SJSA1 (cell line): ENCODE results near the gene KIRREL3. TPM values are rescaled to one million over a fixed set of nuclear protein-coding genes. Genes with fewer than 3 reads are reported as not detected.

ENCODE experiments used
- DNase-seq, 2 experiments: peaks; one replicate each; pipeline ENCODE4 v3.0.0-alpha.2; 2015 to 2020; ENCODE audit warnings: low spot score in 2 of 2, low read depth in 1 of 2
- H3K27ac ChIP-seq: fragments of 250-450 bp; sonication (Bioruptor Pico); 2 replicates; pipeline ENCODE4 v1.5.1; 2020; ENCODE audit warnings: mild to moderate bottlenecking, moderate library complexity
- H3K27me3 ChIP-seq: fragments of 250-450 bp; sonication (Bioruptor Pico); replicated peaks from 2 replicates; pipeline ENCODE4 v1.5.1; 2020; ENCODE audit warnings: mild to moderate bottlenecking, moderate library complexity
- H3K36me3 ChIP-seq: fragments of 250-450 bp; sonication (Bioruptor Pico); 2 replicates; pipeline ENCODE4 v1.5.1; 2020; ENCODE audit warnings: mild to moderate bottlenecking
- H3K4me1 ChIP-seq: fragments of 250-450 bp; sonication (Bioruptor Pico); replicated peaks from 2 replicates; pipeline ENCODE4 v1.6.1; 2021; ENCODE audit warnings: mild to moderate bottlenecking
- H3K4me3 ChIP-seq: fragments of 250-450 bp; sonication (Bioruptor Pico); 2 replicates; pipeline ENCODE4 v1.5.1; 2020; ENCODE audit warnings: mild to moderate bottlenecking
- H3K9me3 ChIP-seq: fragments of 250-450 bp; sonication (Bioruptor Pico); replicated peaks from 2 replicates; pipeline ENCODE4 v1.5.1; 2020; ENCODE audit warnings: mild to moderate bottlenecking
- total RNA-seq: library from RNA; depleted of rRNA; stranded (reverse); fragments of >200 nt; shearing (Covaris generic); gene quantifications from 2 replicates; pipeline ENCODE4 v1.2.3, GENCODE V29; 2014

Gene KIRREL3
- total RNA-seq, 1 experiment from 2014 or later = 5.3 TPM

DNA sequence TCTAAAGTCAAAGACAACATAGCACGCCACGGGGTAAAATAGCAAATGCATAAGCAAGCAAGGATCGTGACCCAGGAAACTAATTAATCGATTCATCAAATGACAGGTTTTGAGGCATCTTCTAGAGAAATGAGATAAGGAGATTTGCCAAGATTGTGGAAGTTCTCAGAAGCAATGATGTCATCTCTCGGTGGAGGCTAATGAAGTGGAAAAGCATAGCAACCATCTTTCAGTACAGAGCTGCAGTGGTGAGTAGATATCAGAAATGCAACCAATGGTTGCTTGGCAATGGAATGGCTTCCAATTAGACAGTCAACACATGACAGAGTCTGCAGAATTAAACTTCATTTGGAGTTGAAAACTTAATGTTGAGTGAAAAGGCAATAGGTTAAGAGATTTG, 116.0 kb downstream of the KIRREL3 start:
- Histone ChIP-seq H3K36me3 (no peaks in the 10 kb centered on the region), H3K27ac (no peak overlapping the region), H3K4me1 (no peaks in the 10 kb centered on the region), H3K9me3 (no peaks in the 10 kb centered on the region), H3K27me3 (no peaks in the 10 kb centered on the region), H3K4me3 (no peak overlapping the region)
- DNase-seq = no peak

DNA sequence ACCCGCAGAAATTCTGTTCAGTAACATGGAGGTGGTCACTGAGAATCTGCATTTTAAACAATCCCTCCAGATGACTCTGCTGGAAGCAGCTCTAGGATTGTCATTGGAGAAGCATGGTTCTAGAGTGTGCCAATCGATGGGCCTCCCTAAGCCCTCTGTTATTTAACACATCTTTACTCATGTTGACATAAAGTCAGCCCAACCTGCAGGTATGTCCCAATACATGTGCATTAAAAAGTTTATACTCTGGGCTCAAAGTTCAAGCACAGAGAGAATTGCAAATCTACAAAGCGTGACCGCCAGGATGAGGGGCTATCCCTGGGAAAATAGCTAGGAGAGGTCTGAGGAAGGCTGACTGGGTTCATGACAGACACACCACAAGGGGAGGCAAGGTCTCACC, 116.4 kb downstream of the KIRREL3 start:
- Histone ChIP-seq H3K36me3 (no peaks in the 10 kb centered on the region), H3K9me3 (no peaks in the 10 kb centered on the region), H3K27me3 (no peaks in the 10 kb centered on the region), H3K4me3 (no peak overlapping the region), H3K27ac (no peak overlapping the region), H3K4me1 (no peaks in the 10 kb centered on the region)
- no peak for DNase-seq

DNA sequence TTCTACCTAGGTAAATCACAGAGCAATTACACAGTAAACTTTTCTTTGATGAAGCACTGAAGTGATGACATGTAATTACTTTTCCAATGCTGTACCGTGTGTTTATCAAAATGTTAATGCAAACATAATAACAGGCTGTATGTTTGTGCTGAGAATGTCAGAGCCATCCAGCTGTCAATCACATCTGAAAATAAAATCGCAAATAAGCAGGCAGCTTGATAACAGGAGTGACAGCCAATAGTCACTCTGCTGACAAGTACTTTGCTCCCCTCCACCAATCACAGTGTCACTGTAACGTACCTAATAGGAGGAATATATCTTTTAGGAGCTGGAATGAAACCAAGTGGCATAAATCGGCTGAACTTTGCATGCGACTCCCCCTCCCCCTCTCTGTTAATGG, 119.7 kb downstream of the KIRREL3 start:
- Histone ChIP-seq H3K4me3 (no peak overlapping the region), H3K36me3 (no peaks in the 10 kb centered on the region), H3K27me3 (no peaks in the 10 kb centered on the region), H3K27ac (no peak overlapping the region), H3K9me3 (no peaks in the 10 kb centered on the region), H3K4me1 (no peaks in the 10 kb centered on the region)
- no peak for DNase-seq

DNA sequence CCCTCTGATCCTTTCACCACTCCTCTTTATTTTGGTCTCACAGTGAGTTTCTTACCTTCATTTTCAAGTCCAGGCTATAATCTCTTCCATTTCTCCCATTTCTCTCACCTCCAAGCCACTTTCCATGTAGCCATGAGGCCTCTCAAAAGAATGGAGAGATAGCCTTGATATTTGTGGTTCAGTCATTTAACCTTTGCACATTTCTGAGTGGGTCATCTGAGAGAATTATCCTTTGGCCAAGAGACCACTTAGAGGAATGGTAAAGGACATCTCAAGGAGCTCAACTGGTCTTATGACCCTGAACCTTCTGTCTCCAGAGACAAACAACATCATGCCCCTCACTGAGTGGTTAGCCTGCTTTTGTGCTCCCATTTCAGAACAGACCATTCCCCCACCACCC, 121.1 kb downstream of the KIRREL3 start:
- no peak for DNase-seq
- no peak overlapping the region for H3K27ac ChIP-seq
- no peaks in the 10 kb centered on the region for H3K27me3 ChIP-seq
- no peaks in the 10 kb centered on the region for H3K4me1 ChIP-seq
- H3K9me3 ChIP-seq = no peaks in the 10 kb centered on the region
- H3K4me3 ChIP-seq = no peak overlapping the region
- no peaks in the 10 kb centered on the region for H3K36me3 ChIP-seq

DNA sequence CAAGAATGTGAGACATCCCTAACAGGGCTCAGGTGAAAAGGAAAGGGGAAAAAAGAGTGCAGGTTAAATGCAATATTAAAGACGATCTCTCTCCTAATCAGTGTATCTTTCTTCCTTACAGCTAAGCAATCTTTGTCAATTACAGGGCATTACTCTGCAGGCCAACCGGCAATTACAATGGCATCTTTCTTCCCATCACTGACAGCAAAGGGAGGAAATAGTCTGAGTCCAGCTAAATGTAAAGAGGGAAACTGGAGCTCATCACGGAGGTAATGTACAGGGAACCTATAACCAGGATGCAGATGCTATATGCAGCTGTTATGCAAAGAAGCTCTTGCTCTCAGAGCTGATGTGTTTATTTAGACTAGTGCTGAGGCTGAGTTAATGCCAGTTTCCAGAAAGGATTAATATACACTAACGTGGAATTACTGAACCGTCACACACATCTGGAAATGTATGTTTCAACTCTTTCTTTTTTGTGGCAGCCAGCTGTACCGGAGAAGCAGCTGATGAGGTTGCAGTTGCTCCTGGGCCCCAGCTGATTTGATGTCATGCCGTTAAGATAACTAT, 121.6 kb downstream of the KIRREL3 start:
- H3K27me3 ChIP-seq = no peaks in the 10 kb centered on the region
- DNase-seq = no peak
- no peaks in the 10 kb centered on the region for H3K36me3 ChIP-seq
- H3K4me3 ChIP-seq = no peak overlapping the region
- H3K9me3 ChIP-seq = no peaks in the 10 kb centered on the region
- H3K27ac ChIP-seq = no peak overlapping the region
- no peaks in the 10 kb centered on the region for H3K4me1 ChIP-seq

DNA sequence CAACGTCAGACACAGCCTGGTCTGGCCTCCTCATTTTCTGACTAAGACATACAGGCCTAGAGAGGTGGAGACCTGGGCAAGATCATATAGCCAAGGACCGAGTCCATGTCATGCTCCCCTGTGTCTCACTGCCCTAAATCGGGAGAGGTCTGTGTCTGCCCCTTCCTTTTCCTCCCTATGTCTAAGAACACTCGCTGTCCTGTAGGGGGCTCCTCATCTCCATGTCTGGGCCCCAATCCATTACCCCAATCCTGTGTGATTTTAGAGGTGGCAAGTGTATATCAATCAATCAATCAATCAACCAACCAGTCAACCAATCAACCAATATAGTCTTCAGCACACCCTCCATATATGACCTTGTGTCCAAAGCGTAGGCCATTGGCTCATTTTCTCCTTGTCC, 125.7 kb downstream of the KIRREL3 start:
- no peak for DNase-seq
- Histone ChIP-seq H3K27ac (no peak overlapping the region), H3K4me3 (no peak overlapping the region), H3K9me3 (no peaks in the 10 kb centered on the region), H3K4me1 (no peaks in the 10 kb centered on the region), H3K36me3 (no peaks in the 10 kb centered on the region), H3K27me3 (no peaks in the 10 kb centered on the region)

DNA sequence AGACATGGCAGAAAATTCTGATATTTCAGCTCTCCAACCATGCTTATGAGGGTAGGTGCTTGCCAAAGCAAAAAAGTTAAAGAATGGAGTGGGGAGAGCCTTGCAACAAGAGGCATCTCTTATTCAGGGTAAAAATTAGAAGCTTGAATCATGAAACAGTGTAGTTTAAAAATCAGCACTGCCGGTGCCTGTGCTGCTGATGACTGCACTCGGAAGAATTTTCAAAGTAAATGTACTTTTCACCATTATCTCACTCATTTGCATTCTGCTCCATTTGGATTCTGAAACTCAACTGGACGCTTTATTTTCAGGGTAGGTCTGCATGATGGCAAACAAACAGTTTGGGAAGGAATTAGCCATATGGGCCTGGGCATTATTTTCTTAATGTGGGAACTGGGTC, 126.3 kb downstream of the KIRREL3 start:
- DNase-seq = no peak
- H3K27me3 ChIP-seq = no peaks in the 10 kb centered on the region
- H3K36me3 ChIP-seq = no peaks in the 10 kb centered on the region
- no peaks in the 10 kb centered on the region for H3K4me1 ChIP-seq
- H3K4me3 ChIP-seq = no peak overlapping the region
- no peaks in the 10 kb centered on the region for H3K9me3 ChIP-seq
- no peak overlapping the region for H3K27ac ChIP-seq

DNA sequence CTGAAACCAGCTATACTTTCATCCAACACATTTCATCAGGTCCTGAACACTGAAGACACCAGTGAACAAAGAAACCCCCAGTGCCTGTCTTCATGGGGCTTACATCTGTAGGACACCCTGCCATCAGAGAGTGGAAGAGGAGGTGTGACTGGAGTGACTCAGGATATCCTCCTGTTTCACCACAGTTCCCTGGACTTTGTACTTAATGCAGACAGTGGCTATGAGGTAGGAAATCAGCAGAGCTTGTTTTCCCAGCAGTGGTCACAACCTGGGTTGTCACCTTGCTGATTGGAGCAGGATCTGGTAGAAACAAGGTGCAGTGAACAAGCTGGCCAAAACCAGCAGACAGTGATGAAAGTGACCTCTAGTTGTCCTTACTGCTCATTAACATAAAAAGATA, 128.8 kb downstream of the KIRREL3 start:
- no peaks in the 10 kb centered on the region for H3K36me3 ChIP-seq
- DNase-seq = no peak
- H3K27me3 ChIP-seq = no peaks in the 10 kb centered on the region
- no peak overlapping the region for H3K27ac ChIP-seq
- no peaks in the 10 kb centered on the region for H3K9me3 ChIP-seq
- no peaks in the 10 kb centered on the region for H3K4me1 ChIP-seq
- no peak overlapping the region for H3K4me3 ChIP-seq

DNA sequence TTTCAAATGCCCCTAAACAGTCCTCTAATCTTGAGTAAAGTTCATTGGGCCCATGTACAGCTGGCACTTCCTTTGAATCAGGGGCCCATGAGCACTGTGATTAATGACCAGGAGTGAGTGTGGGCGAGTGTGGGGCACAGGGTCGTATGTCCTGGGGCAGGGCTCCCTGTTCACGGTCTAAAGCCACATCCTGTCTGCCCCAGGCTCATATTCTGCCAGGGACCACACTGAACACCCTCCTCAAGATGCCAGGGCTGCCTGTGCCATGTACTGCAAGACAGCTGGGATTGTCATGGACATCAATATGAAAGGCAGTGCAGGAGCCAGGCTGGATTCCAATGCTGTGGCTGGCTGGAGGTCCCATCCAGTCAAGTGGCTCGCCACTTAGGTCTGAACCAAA, 130.5 kb downstream of the KIRREL3 start:
- Histone ChIP-seq H3K4me1 (no peaks in the 10 kb centered on the region), H3K27me3 (no peaks in the 10 kb centered on the region), H3K4me3 (no peak overlapping the region), H3K9me3 (no peaks in the 10 kb centered on the region), H3K36me3 (no peaks in the 10 kb centered on the region), H3K27ac (no peak overlapping the region)
- DNase-seq = no peak

DNA sequence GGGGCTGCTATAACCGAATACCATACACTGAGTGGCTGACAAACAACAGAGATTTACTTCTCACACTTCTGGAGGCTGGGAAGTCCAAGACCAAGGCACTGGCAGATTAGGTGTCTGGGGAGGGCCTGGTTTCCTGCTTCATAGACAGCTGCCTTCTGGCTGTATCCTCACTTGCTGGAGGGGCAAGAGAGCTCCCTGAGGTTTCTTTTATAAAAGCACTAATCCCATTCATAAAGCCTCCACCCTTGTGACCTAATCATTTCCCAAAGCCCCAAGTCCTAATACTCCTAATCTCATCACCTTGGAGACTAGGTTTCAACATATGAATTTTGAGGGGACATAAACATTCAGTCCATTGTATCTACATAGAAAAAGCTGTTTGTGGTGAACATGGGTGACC, 131.8 kb downstream of the KIRREL3 start:
- Histone ChIP-seq H3K4me1 (no peaks in the 10 kb centered on the region), H3K4me3 (no peak overlapping the region), H3K9me3 (no peaks in the 10 kb centered on the region), H3K36me3 (no peaks in the 10 kb centered on the region), H3K27me3 (no peaks in the 10 kb centered on the region), H3K27ac (no peak overlapping the region)
- no peak for DNase-seq

DNA sequence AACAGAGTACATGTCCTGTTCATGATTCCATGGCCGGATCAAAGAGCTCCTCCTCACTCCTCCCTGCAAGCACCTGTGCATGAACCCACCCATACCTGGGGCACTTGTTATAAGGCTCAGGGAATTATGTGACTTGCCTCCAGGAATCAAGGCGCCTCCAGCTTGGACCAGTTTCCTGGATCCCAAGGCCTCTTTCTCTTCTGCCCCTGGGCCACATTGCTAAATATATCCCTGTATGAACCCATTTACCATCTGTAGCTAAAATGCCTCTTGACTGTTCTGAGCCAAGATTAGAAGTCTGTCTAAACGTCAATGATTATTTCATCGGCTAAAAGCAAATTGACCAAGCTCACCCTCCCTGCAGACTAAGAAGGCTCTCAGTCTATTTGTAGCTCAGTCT, 135.6 kb downstream of the KIRREL3 start:
- H3K27ac ChIP-seq = no peak overlapping the region
- H3K4me1 ChIP-seq = no peaks in the 10 kb centered on the region
- no peak overlapping the region for H3K4me3 ChIP-seq
- H3K9me3 ChIP-seq = no peaks in the 10 kb centered on the region
- H3K36me3 ChIP-seq = no peaks in the 10 kb centered on the region
- no peak for DNase-seq
- H3K27me3 ChIP-seq = no peaks in the 10 kb centered on the region

DNA sequence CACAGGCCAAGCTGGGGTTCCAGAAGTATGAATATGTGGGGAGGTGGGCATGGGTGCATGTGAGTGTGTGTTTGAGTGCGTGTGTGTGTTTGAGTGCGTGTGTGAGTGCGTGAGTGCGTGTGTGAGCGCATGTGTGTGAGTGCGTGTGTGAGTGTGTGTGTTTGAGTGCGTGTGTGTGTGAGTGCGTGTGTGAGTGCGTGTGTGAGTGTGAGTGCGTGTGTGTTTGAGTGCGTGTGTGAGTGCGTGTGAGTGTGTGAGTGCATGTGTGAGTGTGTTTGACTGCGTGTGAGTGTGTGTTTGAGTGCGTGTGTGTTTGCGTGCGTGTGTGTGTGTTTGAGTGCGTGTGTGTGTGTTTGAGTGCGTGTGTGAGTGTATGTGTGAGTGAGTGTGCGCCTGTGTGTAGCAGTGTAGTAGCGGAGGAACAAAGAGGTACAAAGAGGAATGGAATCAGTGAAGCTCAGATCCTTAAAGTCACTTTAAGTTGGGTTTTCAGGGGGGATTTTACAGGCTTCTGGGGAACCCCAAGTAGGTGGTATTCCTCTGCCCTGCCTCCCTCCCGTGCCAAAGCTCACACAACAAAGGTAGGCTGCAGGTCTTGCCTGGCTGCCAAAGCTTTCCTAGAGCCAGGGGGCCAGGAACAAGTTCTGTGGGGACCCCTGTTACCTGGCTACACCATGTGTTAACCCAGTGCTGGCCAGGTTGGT, 137.1 kb downstream of the KIRREL3 start:
- no peaks in the 10 kb centered on the region for H3K4me1 ChIP-seq
- no peak overlapping the region for H3K27ac ChIP-seq
- no peak overlapping the region for H3K4me3 ChIP-seq
- no peaks in the 10 kb centered on the region for H3K36me3 ChIP-seq
- no peaks in the 10 kb centered on the region for H3K27me3 ChIP-seq
- DNase-seq = no peak
- H3K9me3 ChIP-seq = no peaks in the 10 kb centered on the region

DNA sequence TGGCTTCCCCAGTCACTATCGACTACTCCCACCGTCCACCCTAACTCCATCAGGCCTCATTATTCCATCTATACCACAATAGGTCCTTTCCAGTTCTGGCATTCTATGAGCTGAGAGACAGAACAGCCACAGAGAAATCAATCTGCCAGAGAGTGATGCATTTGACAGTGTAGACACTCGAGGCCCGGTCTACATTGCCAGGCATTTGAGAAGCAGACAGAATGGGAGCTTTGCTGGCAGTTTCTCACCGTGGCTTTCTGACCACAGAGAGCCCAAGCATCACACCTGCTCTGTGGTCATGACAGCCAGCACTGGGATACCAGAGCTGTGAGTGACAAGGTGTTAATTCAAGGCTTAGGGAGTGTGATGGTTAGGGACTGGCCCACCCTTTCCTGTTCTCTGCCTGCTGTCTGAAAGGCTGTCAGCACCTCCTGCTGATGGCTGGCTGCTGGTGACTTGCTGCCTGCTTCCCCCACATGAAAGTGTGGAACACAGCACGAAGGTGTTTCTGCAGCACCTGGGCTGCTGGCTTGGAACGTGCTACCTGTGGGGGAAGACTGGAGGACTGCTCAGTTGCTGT, 137.8 kb downstream of the KIRREL3 start:
- H3K4me3 ChIP-seq = no peak overlapping the region
- no peaks in the 10 kb centered on the region for H3K9me3 ChIP-seq
- no peaks in the 10 kb centered on the region for H3K36me3 ChIP-seq
- no peak for DNase-seq
- no peak overlapping the region for H3K27ac ChIP-seq
- no peaks in the 10 kb centered on the region for H3K4me1 ChIP-seq
- H3K27me3 ChIP-seq = no peaks in the 10 kb centered on the region

DNA sequence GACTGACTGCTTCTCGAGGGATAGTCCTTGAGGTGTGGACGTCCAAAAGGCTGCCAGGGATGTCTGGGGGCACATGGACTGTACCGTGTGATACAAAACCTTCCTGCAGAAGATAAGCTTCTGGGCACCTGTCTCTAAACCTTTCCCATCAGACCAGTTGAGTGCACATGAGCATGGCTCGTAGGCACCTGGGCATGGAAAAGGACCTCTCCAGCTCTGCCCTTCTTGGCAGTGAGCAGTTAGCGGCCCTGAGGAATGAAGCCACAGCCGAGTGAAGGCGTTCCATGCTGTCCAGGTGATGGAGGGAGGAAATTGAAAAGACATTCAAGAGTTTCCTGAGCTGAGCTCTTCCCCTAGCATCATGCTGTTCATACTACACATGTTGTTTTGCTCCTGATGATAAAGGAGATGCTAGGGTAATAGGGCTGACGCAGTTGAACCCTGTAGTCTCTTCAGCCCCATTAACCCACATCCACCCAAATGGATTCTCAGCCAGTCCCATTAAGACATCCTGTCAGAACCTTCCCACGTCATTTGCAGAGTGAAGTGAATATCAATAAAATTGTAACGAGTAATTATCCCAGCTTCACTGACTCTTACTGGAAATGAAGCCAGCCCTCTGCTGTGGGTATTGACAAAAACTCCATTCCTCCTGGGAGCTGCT, 138.6 kb downstream of the KIRREL3 start:
- Histone ChIP-seq H3K4me3 (no peak overlapping the region), H3K27ac (no peak overlapping the region), H3K4me1 (no peaks in the 10 kb centered on the region), H3K9me3 (no peaks in the 10 kb centered on the region), H3K27me3 (no peaks in the 10 kb centered on the region), H3K36me3 (no peaks in the 10 kb centered on the region)
- DNase-seq = no peak
